HG03571 (cell line): ENCODE data around the gene IDS.
A peak's percentile ranks its signal among the peaks of the same experiment; 100 is the strongest.
"Not testable (repeated sequence)": the region's sequence is repeated elsewhere in the genome, so short reads cannot be mapped to it uniquely, and the experiment has no call there.

ENCODE experiments used
- ATAC-seq: cut with Tn5 transposase; IDR thresholded peaks from one replicate; pipeline ENCODE4 v1.9.1; 2021; ENCODE audit not compliant: unreplicated experiment

Gene IDS

DNA sequence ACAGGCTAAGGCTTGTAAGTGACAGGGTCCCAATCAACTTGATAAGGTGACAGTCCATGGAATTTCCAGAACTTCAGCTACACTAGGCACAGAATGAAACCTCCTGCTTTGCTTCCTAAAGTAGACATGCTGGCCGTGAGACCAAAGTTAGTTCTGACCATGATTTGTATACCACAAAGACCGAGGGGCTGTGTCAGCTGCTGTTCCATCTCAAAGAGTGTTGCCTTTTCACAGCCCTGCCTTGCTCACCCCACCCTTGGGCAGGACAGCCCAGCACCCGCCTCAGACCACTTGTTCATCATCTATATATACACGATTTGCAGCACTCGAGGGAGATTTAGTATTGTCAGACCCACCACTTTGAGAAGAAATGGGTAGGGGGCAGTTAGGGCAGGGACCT, 5.3 kb downstream of the IDS start:
- ATAC-seq, result no peak

DNA sequence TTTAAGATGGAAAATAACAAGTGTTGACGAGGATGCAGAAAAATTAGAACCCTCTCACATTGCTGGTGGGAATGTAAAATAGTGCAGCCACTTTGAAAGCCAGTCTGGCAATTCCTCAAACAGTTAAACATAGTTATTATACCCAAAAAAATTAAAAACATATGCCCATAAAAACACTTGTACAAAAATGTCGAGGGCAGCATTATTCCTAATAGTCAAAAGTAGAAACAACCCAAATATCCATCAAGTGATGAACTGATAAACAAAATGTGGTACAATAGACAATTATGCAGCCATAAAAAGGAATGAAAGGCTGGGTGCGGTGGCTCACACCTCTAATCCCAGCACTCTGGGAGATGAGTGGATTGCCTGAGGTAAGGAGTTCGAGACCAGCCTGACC, 6.3 kb downstream of the IDS start:
- no peak for ATAC-seq

DNA sequence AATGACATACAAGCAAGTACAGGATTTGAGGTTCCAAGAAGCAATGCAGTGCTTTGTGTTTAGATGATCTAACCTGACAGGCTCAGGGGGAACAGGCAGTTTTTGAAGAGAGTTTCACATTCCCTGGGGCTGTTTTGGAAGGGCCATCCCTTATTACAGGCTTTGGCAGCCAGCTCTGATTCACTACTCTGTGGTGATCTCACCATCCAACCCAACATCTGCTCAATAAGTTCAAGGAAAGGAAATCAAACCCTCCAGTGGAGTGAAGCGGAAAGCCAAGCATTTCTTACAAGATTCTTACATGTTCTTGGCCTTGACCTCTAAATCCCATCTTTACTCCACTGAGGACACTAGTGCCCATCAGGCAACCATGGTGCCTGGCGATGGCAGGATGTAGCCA, 7.5 kb downstream of the IDS start:
- ATAC-seq, result no peak

DNA sequence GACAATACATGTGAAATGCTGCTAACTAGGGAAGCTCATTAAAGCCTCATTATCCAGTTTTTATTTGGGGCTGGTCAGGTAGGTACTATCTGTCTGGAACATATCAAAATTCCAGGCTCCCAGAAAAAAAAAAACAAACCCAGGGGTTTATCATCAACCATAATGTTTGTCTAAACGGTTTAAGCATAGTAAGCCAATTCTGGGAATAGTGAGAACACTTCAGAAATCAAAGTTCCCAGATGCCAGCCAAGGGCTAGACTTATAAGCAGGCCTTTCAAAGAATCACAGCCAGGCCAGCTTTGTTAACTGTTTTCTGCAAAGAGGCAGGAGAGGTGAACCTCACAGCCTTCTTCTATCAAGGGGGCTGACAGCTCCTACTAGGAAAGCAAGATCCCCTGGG, 8.1 kb downstream of the IDS start:
- ATAC-seq, result no peak

DNA sequence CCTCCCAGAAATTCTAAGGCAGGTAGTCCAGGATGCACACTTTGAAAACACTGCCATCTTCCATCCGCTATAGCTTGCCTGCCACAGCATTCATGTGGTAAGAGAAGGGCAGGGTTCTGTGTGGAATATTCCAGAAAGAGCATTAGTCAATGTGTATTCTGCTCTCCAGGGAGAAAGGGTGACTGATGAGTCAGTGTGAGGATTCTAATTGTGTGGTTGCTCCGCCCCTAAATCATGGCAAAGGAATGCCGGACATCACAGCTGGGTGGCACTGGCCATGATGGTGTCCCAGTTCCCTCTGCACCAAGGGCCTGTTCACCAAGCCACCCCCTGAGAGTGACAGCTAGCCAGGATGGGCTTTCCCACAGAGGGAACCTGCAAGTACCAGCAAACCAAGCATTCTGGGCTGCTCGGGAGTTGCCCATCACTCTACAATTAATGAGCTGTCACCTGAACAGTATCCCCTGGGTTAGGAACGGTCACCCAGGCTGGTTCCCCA, 9.5 kb downstream of the IDS start:
- ATAC-seq, result no peak

DNA sequence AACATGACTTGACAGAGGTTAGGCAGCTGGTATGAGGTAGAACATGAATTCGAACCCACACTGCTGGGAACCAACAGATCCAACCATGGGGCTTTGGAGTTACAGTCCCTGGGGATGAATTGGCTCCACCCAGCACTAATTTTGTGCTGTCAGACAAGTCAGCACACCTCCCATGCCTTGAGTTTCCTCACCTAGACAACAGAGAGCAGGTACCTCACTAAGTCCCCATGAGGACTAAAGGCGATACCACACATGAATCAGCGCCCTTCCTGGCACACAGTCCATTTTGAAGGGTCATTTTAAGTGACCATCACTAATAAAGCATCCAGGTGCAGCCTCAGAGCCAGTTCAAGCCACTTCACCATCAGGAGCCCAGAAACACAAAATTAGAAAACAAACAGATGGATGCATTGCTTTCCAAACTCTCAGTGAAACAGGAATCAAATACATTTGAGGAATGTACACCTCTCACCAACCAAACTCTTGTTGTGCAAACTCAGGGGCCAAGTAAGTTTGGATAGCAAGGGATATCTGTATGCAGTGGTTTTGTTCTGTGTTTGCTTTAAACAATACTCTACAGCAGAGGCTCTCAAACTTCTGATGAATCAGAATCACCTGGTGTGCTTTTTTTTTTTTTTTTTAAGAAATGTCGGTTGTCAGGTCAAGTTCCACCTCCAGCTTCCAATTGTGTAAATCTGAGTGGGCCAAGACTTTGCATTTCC, 10.1 kb downstream of the IDS start:
- no peak for ATAC-seq

DNA sequence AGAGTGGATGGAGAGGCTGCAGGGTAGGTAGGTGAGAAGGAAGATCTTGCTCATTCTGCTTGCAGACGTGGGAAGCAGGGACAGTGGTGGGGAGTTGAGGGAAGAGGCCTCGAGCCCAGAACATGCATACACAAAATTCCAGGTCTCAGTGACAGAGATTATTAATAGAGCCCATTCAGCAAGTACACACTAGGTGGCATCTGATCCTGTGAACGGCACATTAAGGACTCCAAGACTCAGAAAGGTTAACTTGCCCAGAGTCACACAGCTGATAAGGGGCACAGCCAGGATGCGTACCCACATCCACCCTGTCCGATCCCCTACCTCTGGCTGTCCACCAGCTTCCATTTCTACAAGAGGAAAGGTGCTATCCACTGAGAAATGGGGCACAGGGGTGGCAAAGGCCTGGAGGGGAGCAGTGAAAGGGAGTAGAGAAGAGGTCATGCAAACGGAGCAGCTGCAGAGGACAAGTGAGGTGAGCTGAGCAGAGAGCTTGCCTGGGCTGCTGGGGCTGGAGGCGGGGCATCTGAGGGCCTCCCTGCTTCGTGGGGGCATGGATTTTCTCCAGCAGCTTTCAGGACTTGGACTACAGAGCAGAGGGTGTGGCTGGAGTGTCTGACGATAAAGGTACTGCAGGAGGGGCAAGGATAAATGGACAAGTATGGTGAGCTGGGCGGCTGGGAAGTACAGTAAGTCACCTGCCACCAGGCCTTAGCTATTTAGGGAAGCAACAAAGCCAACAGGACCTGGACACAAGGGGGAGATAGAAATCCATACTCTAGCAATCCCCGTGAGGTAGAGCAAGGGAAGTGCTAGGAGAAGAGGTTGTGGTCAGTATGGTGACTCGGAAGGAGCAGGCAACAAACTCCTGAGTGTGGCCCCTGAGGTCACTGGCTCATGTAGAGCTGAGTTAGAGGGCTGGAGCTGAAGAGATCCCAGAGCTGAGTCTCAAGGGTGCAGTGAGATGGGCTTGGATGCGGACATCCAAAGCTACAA, 11.2 kb downstream of the IDS start:
- ATAC-seq, result no peak

DNA sequence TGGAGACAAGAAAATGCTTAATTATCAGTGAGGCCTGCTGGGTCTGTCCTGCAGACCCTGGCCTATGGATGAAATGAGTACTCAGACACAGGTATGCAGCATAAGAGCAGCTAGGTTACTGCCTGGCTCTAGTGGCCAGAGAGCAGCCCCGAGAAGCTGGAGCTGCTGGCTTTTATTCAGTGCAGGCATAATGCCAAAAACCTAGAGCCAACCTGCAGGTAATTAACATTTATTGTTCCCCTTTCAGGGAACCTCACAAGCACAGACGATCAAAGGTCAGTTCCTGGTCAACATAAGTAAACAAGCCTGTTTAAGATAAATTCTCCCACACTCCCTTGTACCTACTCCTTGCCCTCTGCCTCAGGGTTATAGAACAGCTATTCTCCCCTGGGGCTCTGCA, 13.3 kb downstream of the IDS start:
- no peak for ATAC-seq

DNA sequence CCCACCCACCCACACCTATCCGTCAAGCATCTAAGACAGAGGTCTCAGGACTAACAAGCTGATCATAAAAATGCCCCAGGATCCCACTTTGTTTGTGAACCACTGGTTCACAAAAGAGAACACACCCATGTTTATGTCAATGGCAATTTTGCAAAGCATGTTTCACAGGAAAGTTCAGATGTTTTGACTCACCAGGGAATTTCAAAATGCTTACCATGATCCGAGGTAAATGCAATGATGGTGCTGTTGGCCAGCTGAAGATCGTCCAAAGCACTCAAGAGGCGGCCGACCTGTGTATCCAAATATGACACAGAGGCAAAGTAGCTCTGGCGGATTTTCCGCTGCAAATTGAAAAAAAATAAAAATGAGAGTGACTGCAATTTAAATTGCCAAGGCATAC, 15.0 kb downstream of the IDS start:
- ATAC-seq, result no peak

DNA sequence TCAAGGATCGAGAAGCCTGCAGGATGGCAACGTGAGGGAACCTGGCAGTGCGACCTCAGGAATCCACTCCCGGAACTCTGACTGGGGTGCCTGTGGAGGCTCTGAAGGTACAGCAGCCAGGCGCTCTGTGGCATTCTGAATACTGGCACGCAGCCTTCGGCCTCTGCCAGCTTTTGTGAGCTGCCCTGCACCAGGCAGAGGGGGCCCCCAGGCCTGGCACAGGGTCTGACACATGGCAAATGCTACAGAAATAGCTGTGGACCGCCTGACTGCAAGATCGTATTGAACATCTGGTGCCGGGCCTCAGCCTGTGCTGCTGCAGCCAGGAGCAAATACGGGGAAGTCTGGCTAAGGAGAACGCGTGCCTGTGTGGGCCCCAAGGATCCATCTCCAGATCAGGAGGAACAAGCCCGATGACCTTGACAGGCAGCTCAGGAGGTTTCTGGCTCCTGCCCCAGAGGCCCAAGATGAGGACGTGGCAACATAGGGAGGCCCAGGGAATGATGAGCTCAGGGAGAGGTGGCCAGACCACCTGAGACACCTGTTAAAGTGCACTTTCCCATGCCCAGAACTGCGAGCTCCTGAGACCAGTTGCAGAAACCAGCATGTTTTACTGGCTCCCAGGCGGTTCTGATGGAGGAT, 16.6 kb downstream of the IDS start:
- not testable (repeated sequence) for ATAC-seq

DNA sequence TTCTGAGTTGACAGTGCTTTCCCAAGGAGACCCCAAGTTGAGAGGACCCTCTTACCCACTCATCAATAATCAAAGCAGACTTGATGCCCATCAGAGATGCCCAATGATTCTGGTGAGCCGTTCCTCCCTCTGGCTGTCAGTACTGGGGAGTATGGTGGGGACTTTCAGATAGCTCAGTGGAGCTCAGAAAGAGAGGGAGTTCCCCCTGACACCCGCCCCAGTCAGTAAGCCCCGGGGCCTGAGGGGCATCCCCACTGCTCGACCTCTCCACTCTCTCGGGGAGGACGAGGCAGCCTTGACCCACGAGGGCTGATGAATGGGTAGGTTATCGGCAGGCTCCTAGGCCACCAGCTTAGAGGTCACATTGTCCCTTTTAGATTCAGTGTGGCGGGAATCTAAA, 17.1 kb downstream of the IDS start:
- not testable (repeated sequence) for ATAC-seq

DNA sequence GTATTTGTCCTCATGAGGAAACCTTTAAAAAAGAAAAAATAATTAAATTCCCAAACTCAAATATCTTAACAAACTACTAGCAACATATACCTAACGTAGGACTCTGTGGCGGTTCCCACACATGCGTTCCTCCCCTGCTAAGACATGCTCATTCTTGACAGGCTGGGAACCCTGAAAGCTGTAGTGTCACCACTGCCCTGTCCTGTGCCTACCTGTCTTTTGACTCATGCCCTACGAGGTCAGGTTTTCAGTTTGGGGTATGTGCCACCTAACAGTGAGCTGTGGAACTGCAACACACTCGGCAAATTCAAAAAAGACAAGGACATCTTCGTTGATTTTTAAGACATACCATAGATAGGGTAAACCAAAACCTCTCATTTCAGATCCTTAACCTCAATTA, 17.8 kb downstream of the IDS start:
- no peak for ATAC-seq

DNA sequence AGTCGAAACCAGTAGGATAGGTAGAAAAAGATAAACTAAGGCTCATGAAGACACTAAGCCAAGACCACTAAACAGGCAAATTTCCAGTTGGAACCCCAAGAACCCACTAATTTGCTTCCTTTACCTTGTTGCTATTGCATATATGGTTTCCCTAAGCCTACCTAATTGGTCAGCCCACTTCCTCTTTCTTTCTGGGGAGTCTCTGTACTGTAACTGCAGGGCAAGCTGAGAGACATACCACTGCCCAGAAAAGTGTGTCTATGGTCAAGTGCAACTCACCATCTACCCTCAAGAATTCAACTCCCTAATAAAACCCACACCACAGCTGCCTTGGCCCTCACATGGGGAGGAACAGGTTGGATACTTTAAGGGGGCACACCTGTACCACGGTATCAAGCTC, 28.6 kb downstream of the IDS start:
- ATAC-seq, result no peak

DNA sequence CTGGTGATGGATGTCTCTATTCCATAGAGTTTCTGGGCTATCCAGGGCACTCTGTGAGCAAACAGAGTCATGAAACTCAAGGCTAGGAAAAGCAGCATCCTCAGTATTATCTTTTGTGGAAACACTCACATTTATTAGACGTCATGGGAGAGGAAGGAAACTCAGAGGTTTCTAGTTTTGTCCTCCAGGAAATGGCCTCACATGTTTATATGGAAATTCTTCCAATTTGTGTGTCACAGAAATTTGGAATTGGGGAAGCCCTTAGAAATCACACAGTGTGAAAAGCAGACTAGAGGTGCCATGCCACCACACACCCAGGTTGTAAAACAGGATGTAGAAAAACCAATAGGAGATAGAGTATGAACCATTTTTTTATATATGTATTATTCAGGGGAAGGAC, 31.1 kb downstream of the IDS start:
- ATAC-seq, result no peak

DNA sequence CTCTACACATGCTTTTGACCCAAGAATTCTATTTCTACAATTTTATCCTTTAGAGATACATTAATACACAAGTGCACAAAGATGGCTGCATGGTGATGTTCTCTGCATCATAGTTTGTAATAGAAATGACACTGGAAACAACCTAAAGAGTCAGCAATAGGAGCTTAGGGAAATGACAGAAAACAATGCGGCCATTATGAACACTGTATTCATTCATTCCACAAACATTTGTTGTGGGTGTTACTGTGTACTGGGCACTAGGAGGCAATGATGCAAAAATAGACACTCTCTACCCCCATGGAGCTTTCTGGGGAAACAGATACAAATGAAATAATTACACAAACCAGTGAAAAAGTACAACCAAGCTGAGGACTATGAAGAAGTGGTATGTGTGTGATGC, 32.0 kb downstream of the IDS start:
- no peak for ATAC-seq

DNA sequence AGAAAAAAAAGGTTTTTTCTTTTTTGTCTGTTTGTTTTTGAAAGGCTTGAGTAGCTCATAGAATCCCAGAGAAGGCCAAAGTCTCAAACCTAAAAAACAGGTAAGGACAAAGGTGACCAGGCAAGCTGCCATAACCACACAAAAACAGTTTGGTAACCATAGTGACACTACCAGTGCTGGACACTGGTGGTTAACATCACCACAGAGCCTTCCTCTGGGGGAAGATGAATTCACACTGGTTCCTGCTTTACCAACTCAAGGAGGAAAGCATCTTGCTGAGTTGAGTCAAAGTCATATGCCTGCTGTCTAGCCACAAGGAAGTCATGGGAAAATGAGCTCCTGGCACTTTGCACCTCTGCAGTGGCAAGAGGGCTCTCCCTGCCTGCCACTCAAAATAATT, 32.5 kb downstream of the IDS start:
- no peak for ATAC-seq

DNA sequence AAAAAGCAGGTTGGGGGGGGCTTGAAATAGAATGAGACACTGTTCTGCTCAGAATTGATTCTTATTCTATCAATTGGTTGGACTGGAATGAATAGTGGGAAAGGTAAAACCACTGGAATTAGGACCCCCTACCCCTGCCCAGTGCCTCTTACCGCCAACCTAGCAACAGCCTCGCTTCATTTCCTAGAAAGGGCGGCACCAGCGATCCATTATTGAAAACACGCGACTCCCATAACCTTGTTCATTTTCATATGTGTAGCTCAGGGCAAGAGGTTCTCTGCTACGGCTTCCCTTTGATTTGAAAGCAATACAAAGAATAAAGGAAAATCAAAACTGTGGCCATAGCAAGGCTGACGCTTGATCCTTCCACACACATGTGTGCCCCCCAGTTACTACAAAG, 33.7 kb downstream of the IDS start:
- no peak for ATAC-seq

DNA sequence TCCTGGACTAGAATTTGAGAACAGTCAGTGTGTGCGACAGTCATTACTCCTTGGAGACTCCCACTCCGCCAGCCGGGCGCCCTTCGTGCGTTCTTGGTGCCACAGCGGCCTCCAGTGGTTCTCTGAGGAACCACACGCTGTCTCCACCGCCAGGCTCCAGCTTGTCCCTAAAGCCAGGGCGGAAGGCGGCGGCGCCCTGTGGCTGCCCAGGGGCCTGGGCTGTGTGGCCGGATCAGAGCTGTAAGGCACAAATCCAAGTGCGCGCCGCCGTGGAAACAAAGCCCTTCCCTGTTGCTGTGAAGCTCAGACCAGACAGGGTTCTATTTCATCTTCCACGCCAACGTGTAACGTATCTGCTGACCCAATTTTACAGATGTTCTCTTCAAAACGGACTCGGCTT, 34.2 kb downstream of the IDS start:
- ATAC-seq, result peak; percentile 75

DNA sequence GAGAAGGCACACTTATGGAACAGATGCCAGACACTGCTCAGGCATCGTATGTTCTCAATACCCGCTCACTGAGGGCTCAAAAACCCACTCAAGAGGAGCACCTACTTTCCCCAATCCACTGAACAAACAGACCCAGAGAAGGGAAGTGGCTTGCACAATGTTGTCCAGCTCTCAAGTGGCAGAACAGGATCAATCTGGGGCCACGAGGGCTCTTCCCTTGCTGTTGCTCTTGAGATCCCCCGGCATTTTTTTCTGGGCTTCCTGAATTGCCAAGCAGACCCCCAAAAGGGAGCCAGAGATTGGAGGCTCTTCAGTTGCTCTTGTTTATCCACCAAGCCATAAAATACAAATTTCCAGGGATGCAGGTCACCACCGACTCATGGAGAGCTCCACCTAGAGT, 35.7 kb downstream of the IDS start:
- no peak for ATAC-seq

DNA sequence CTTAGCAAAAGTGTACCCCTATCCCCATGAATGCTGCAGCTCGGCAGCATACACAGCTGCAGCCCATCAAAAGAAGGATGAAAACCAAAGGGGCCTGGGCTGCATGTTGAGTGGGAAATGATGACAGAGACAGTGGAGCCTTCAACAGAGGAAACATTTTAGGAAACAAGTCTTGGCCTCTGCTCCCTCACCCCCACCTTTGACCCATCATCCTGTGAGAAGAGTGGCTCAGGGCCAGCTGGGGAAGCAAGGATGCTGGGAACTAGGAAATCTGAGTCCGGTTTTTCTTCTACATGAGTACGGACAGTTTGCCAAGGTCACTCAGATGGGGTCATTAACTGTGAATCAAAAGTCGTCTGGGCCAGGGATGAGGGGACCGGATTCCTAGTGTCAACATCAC, 37.2 kb downstream of the IDS start:
- ATAC-seq, result no peak

DNA sequence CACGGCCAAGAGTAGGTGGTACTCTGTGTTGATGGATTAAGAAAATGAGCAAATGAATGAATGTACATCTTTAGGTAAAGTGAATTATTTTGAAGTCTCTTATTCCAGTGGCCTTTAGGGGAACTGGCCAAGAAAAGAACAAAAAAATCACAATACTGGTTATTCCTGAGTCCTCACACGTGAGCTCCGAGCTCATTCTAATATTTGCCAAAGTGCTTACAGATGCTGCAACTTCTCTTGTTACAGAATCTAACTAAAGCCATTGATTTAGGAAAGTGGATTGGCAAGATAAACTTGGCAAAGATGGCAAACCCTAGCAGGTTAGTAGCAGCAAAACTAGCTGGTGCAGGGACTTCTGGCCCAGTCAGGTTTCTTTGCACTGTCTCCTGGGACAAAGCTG, 37.6 kb downstream of the IDS start:
- no peak for ATAC-seq

DNA sequence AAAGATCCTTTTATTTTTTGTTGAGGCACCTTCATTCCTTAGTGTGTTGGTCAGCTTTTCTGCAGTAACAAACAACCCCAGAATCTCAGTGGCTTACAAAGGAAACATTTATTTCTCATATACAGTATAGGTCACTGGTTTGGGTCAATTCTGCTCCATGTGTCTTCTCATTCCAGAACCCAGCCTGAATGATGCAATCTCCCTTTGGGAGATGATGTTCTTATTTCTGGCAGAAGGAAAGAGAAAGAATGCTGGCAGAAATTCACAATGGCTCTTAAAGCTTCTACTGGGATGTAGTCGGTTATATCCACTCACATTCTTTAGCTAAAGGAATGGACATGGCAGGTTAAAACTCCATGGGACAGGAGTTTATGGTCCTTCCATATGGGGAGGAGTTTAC, 42.3 kb downstream of the IDS start:
- ATAC-seq, result no peak
